Measurements from ENCODE around the gene SIK3.

The SIK3 gene

DNA sequence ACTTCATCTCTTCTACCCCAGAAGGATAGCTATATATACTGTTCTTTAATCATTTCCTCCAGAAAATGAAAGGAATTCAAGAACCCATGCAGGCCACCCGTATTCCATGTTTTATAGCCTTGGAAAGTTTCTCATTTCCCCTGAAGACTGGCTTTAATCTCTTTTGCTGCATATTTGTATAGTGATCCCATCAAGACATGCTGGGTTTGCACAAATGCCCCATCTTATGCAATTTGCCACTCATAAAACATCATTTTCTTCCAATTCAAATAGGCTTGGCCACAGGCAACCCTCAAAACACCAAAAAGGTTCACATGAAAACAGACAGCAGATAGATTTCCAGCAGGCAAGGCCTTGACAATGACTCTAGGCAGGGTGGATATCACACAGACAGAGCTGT is 232.5 kb downstream of the SIK3 start:
- DNase-seq (ENCODE audit: low read depth) = no peak

DNA sequence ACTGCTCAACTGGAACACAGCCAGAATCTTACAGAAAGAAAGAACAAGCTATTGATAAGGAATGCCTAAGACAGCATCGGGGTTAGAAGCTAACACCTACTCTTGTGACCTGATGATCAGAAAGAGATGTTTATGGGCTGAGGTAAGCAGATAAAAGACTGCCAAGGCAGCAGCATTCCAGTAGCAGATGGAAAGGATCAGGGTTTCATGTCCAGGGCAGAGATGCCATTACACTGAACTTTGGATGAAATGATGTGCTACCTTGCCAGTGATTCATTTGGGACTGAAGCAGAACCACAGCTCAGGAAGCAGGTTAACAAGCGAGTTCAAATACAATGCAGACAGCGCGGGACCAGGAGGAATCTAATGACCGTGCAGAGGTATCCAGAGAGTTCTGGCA is 233.7 kb downstream of the SIK3 start:
- DNase-seq (ENCODE audit: low read depth) = no peak

DNA sequence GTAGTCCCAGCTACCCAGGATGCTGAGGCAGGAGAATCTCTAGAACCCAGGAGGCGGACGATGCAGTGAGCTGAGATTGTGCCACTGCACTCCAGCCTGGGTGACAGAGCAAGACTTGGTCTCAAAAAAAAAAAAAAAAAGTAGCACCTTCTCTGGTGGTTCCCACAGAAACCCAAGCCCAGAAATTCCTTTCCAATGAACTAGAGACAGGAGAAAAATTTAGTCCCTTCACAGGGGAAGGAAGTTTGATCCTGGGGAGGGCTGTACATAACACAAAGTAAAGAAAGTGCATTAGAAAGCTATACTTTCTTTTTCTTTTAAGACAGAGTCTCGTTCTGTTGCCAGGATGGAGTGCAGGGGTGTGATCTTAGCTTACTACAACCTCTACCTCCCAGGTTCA is 235.3 kb downstream of the SIK3 start:
- DNase-seq (ENCODE audit: low read depth) = no peak

DNA sequence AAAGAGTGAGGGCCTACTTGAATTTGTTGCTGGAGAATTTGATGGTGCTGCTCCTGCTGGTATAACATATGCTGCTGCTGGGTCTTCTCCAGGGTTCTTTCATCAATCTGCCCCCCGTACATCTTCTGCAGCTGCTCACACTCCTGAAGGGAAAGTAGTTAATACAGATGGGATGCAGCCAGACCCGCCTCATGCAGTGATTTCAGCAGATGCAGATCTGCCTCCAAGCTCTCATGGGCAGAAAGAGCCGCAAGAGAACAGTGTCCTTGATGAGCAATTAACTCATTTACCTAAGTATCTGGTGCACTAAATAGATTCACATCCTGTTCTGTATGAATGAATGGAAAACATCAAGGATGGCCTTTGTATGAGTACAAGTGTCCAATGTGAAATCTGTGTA is 236.0 kb downstream of the SIK3 start:
- no peak for DNase-seq (ENCODE audit: low read depth)

DNA sequence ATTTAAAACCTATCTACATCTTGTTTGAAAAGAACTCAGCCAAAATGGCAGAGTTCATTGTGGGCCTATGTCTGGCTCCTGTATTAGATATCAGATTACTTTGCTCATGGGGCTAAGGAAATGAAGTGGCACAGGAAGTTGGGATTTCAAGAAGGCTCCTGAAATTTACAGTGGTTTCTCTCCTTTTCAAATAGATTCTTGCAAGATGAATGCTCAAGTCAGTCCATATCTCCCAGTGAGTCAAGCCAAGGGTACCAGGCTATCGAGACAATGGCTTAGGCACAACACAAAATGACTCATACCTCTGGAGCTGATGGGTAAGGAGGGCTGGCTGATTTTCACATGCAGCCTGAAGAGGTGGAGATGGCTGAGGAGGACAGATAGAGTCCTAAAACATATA is 236.7 kb downstream of the SIK3 start:
- no peak for DNase-seq (ENCODE audit: low read depth)

DNA sequence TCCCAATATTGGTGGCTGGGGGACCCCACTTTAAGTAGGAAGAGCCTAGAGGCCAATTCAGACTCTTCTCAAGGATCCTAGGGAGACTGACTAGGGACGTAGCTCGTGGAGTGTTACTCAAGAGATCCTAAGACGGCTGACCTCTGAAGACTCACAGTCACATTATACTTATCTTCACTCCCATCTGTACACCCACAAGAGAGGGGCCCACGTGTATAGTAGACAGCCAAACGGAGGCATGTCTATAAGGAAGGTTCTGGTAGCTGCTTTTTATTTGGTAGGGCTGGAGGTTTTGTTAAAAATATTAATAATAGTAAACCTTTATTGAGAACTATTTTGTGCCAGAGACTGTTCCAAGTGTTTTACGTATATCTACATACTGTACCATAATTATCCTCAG is 237.9 kb downstream of the SIK3 start:
- no peak for DNase-seq (ENCODE audit: low read depth)

DNA sequence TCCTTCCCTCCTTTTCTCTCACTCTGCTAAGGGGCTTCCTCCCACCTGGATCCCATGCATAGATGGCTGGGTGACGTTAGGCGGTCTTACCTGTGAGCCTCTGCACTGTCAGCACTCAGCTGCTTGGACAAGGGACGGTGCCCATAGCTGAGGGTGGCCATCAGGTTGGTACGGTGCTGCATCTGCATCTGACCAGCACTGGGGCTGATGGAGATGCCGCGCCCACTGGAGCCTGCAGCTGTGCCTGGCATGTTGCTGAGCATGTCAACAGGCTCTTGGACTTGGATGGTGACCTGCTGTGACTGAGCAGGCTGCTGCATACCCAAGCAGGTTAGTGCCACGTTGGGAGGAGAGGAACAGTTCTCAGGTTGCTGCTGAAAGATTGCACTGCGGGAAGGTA is 239.1 kb downstream of the SIK3 start:
- no peak for DNase-seq (ENCODE audit: low read depth)

DNA sequence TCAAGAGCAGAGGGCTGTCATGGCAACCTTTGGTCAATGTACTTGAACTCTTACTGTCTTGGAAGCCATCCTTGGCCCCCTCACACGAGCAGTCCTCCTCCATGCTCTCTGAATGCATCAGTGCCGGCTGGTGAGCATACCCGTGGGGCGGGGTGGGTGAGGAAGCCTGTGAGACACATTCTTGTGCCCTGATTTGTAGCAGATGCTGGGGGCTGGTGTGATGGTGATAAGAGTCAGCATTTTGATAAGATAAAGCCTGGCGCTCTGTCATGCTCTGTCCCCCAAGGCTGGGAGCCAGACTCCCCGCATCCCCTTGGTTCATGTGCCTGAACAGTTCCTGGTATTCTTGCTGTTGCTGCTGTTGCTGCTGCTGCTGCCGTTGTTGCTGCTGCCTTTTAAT is 240.3 kb downstream of the SIK3 start:
- no peak for DNase-seq (ENCODE audit: low read depth)

DNA sequence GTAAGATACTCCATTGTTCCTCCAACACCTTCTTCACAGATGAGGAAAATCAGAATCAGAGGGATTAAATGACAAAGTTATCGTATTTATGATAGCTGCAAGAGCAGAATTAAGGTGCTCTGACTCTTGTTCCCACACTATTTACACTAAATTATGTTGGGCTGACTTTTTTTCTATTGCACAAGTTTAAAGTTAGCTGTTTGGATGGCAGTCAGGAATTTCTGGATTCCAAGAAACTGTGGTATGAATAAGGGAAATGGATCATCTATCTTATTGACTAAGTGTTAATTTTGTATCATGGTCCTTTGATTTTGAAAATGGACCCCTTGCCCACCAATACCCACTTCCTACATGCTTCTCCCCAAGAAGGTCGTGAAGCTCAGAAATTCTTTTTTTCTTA is 240.9 kb downstream of the SIK3 start:
- DNase-seq (ENCODE audit: low read depth) = no peak

DNA sequence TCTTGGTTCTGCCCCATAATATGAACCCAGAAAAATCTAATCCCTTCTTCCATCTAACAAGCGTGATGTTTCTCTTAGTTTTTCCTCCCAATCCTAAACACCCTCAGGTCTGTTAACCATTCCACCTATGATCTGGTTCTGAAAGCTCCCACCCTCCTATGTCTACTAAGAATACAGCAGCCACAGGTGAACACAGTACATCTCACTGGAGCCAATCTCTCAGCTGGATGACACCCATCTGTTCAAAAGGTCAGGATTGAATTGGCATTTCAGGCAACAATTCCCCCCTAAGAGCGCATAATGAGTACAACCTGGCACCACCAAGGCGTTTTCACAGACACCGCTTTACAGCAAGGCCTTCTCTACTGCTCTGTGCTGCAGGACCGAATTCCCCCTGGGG is 241.8 kb downstream of the SIK3 start:
- no peak for DNase-seq (ENCODE audit: low read depth)

DNA sequence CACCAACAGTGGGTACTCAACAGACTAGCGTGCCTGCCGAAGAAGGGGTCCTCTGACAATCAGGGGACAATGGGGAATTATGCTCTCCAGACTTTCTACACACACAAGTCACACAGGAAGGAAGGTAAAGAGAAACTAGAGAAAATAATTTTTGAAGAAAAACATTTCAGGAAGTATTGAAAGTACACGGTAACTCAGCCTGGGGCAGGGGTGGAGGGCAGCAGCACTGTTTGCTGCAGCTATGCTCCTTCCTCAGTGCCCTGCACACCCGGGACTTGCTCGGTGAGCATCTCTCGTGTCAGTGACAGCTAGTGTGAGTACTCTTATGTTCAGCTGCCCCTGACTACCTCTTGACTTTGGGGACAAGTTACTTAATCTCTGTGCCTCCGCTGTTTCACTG is 242.8 kb downstream of the SIK3 start:
- DNase-seq (ENCODE audit: low read depth) = no peak

DNA sequence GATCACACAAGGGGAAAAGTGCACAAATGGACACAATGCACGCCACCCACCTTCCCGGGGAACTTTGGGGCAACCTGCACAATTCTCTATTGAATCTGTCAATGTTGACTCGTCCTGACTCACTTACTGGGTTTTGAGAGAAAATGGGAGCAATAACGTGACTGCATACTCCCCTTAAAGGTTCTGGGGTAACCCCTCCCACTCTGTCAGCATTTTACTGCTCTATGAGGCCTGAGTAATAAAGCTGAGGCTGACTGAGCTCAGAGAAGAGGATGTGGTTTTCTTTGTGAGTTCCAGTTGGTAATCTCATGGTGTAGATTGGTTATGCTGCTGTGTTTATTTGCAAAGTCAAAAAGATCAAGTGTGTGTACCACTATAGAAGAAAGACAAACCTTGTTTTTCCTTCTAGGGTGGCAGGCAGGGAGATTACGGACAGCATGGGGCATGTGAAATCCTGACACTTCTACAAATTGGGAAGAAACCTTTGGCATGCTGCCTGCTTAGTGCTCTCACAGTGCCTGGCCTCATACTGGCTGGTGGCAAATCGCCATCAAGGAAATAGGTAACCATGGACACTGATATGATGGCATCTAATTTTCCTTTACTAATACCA is 244.7 kb downstream of the SIK3 start:
- DNase-seq (ENCODE audit: low read depth) = peak; percentile 37

DNA sequence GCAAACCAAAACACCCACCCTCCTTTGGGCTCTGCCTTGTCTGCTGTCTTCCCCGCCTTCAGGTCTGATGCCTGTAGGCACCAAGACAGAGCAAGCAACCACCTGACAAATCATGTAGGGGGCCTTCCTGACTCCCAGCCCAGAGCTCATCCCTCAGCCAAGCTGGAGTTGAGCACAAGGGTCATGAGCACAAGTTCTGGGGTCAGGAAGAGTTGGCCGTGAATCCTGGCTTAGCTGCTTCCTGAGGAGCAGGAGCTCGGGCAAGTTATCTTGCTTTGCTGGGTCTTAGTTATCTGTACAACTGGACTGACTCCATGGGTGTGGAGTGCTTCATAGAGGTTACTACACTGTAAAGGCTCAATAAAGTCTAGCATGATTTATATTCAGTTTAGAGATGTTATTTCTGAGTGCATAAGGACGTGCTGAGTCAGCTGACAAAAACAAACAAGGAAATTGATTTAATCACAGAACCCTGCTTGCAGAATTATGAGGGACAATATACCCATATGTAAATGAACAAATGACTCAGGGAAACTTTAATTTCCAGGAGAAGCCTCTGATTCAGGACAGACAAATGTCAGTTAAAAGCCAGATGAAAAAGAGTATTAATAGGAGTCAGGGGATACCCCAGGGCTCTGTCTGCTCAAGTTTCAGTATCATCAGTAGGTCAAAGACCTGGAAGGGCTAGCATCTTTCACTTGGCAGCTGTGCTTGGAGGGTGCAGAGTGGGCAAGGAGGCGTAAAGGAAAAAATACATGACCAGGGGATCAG is 245.8 kb downstream of the SIK3 start:
- no peak for DNase-seq (ENCODE audit: low read depth)

DNA sequence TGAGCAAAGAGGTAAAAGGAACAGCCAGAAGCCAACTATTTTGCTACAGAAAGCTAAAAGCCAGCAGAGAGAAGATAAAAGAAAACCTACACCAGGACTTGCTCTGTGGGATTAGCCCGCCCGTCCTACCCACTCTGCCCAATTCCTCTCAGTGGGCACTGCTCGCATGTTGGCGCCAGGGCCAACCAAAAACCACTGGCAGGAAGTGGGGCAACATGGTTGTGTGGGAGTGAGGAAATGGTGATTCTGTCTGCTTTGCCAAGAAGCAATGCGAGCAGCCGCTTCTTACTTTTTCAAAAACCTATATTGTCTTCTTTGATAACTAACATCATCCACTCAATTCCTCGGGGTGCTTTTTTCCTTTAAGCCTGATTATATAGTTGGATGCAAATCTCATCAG is 246.6 kb downstream of the SIK3 start:
- DNase-seq (ENCODE audit: low read depth) = peak; percentile 12

DNA sequence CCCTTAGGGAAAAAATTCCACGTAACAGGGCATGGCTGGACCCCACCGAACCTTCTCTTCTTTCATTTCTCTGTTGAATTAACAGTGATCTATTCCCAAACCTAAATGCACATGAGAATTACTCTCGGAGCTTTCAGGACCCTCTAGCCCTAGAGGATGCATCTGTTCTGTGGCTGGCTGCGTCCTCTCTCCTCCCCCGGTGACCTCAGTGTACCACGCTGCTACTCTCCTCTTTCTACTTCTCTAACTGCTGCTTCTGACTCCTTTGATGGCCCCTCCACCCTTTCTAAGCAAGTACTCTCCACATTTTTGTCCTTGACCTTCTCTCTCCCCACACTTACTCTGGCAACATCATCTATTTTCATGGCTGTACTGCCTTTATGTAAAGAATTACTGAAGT is 248.7 kb downstream of the SIK3 start:
- no peak for DNase-seq (ENCODE audit: low read depth)

DNA sequence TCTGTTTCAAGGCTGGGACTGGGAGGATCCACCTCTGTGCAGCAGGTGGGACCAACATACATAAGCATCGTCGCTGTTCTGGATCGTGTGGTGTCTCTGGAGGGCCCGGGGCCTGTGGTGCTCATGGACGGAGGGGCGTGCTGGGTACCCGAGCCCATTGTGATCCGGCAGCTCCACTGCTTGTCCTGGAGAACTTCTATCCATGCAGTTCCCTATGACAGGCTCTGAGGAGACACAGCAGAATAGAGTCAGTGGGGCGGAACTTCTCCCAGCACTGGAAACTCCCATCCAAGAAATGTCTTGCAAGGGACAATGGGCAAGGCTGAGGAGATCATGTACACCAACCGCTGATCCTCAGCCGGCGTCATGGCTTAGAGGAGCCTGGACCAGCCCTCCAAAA is 249.2 kb downstream of the SIK3 start:
- no peak for DNase-seq (ENCODE audit: low read depth)

DNA sequence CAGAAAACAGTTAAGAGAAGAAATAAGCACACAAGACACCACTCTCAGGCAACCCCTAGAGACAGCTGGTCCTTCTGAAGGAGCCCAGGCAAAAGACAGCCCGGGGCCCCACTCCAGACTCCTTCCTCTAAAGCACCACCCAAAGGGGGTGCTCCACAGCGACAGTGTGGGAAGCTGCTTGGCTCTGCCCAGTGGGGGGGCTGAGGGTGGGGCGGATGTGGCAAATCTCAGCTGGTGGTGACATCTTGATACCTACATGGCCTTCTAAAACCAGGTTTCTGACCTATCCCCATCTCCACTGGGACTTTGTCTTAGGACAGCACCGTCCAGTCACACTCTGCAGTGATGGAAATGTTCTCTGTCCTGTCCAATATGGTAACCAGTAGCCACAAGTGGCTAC is 250.6 kb downstream of the SIK3 start:
- DNase-seq (ENCODE audit: low read depth) = no peak

DNA sequence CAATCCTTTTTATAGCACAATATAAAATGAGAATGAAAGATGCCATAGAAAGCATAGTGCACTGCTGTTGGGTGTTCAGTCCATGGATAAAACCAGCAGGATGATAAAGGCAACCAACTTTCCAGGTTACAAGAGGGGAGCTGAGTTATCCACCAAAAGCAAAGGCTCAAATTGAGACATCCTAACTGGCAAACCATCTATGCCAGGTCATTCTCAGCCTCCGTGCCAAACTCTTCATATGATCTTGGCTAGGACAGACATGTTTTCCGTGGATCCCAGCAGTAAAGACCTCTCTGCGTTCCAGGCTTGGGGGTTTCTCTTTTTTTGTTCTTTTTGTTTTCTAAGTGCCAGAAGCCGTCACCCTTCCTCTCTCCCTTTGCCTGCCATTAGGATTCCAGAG is 253.5 kb downstream of the SIK3 start:
- DNase-seq (ENCODE audit: low read depth) = no peak

DNA sequence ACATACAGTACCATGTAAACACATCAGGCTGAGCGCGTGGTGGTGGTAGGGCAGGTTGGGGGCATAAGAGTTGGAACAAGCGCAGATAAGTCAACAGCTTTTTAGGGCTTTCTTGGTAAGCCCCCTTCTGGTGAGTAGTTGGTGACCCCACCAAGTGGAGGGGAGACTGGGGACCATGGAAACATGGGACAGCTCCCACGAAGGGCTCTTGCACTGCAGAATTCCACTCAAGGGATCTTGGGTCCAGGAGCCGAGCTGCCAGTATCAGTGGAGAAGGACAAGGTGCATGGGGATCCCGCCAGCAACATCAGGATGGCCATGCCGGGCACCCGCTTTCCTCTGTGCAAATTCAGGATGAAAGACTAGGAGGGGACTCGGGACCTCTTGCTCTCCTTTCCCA is 254.6 kb downstream of the SIK3 start:
- no peak for DNase-seq (ENCODE audit: low read depth)

DNA sequence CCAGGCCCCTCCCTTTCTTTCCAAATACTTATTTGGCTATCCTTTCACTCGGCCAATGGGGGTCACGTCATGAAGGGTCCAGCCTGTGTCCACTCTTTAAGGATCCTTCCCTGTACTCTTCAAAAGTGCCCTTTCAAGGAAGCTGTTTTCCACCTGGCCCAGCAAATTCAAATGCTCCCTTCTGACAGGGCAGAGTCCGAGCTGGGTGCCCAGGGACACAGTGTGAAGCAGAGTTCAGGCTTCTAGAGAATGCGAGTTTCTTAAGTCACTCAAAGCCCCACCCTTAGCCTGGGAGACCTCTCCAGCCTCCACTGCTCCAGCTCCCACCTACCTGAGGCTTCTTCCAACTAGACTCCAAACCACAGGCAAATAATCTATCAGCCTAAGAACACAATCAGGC is 255.3 kb downstream of the SIK3 start:
- no peak for DNase-seq (ENCODE audit: low read depth)

DNA sequence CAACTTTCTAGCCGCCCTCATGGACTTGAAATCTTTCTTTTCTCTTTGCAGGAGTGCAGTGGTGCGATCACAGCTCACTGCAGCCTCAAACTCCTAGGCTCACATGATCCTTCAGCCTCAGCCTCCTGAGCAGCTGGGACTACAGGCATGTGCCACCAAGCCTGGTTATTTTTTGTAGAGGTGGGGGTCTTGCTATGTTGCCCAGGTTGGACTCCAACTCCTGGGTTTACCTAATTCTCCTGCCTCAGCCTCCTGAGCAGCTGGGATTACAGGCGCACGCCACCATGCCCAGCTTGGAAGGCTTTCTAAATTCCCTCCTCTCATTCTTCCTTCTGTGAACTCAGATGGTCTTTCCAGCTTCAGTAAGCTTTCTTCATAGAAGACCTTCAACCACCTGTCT is 256.1 kb downstream of the SIK3 start:
- DNase-seq (ENCODE audit: low read depth) = no peak

DNA sequence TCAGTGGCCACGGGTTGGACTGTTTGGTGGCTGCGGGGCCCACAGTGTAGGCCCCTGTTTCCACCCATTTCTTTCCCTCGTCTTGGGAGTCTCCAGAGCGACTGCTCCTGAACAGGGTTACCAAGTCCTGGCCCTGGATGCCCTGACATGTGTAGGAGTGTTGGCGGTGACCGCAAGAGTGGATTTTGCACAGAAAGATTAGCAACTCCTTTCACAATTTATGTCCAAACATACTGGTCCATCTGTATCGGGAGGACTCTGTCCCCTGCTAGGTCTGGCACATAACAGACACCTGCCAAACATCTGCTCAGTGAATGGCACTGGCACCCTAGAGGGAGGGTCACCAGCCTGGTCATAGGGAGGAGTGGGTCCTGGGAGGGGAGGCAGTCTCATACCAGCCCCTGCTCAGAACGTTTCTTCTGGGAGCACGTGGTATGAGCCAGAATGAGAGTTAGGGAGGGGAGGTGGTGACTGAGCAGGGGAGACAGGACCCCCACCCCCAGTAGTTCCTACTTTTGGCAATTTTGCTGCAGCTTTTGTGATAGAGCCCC is 257.4 kb downstream of the SIK3 start:
- no peak for DNase-seq (ENCODE audit: low read depth)

DNA sequence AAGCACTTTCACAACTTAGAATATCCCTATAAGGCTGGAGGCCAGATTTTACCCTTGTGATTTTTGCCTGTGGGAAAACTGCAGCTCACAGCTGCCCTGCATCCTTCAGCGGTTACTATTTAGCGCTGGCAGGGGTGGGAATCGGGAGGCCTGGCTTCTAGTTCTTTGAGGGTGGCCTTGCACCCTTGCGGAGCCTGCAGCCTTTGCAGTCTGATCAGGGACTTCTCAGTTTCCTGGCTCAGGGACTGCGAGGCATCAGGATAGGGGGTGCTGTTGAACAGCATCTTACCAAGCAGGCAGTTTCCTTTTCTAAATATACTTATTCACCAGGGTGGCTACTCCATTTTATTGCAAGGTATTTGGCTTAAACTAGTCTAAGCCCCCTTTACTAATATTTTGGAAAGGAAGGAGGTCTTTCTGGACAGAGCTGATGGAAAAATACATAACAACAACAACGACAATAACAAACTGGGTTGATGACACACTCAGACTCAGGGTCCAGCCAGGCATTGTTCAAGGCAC is 257.9 kb downstream of the SIK3 start:
- DNase-seq (ENCODE audit: low read depth) = no peak

Measured in stimulated activated CD8-positive, alpha-beta memory T cell treated with anti-CD3 and anti-CD28 coated beads, Interleukin-12 subunit alpha, Interleukin-12 subunit beta, amount 100 ng/mL, for 1 hour (primary cell).